ENCODE measurements around the gene YIF1B. TPM values are rescaled to one million over a fixed set of nuclear protein-coding genes. Genes with fewer than 3 reads are reported as not detected.
A peak's percentile ranks its signal among the peaks of the same experiment; 100 is the strongest.
"Not testable (repeated sequence)": the region's sequence is repeated elsewhere in the genome, so short reads cannot be mapped to it uniquely, and the experiment has no call there.

YIF1B gene
- total RNA-seq, 4 donors from 2014 or later, result 10.8 to 26.5 (median 21.5) TPM

GRCh38 chr19:38346837-38347236 is 31.1 kb upstream of the YIF1B start:
- Histone ChIP-seq H3K9me3 (no peaks in the 10 kb centered on the region), H3K27me3 (peaks cover 0 to 1% (median 0%) of the 10 kb centered on the region in 4 donors), H3K27ac (replicated peaks in 1 of 4) (no peak overlapping the region), H3K4me1 (no peaks in the 10 kb centered on the region), H3K36me3 (peaks cover 0 to 26% (median 4%) of the 10 kb centered on the region in 4 donors), H3K4me3 (no peak overlapping the region)
- no peak for DNase-seq (ENCODE audit: extremely low spot score)
- 86% methylated on average over 4 of the region's 4 CpGs for WGBS
- TF ChIP-seq POLR2A (IDR thresholded peaks at IDR 0.05; ENCODE audit: low read depth), result no peak
- TF ChIP-seq POLR2AphosphoS5 (IDR thresholded peaks at IDR 0.05), result no peak
- intact Hi-C loops (cut with DNase I), result no loop called here

GRCh38 chr19:38340927-38341326 is 25.2 kb upstream of the YIF1B start:
- H3K36me3 ChIP-seq, result peaks cover 0 to 58% (median 4%) of the 10 kb centered on the region in 4 donors
- no peak overlapping the region for H3K4me3 ChIP-seq
- no peak for DNase-seq (ENCODE audit: extremely low spot score)
- no peak overlapping the region for H3K27ac ChIP-seq (replicated peaks in 1 of 4)
- peaks cover 5 to 16% (median 12%) of the 10 kb centered on the region in 4 donors for H3K4me1 ChIP-seq
- TF ChIP-seq POLR2AphosphoS5 (IDR thresholded peaks at IDR 0.05) (no peak), CTCF (IDR thresholded peaks at IDR 0.05) (no peak), POLR2A (IDR thresholded peaks at IDR 0.05; ENCODE audit: low read depth) (no peak), EP300 (IDR thresholded peaks at IDR 0.05) (no peak)
- H3K9me3 ChIP-seq, result no peaks in the 10 kb centered on the region
- no peaks in the 10 kb centered on the region for H3K27me3 ChIP-seq
- 94% methylated on average over 2 of the region's 2 CpGs for WGBS
- intact Hi-C loops (cut with DNase I), result no loop called here

- H3K4me3 ChIP-seq; H3K27me3 ChIP-seq; H3K9me3 ChIP-seq; DNase-seq (ENCODE audit: extremely low spot score); H3K27ac ChIP-seq (replicated peaks in 1 of 4): not testable (repeated sequence)
- Histone ChIP-seq H3K36me3 (peaks cover 0 to 53% (median under 1%) of the 10 kb centered on the region in 4 donors), H3K4me1 (peaks cover 5 to 21% (median 17%) of the 10 kb centered on the region in 4 donors)
- intact Hi-C loops (cut with DNase I), result loop anchor here (10.0 kb wide), 1 partner anchor 434 kb away; the partner anchor contains the start of genes SIPA1L3 and WDR87
- 68% methylated on average over 4 of the region's 4 CpGs for WGBS
These were observed 23.3 kb upstream of the YIF1B start for GRCh38 chr19:38339011-38339410.

- intact Hi-C loops (cut with DNase I), result loop anchor here (2.0 to 10.0 kb wide), 2 partner anchors 37 to 433 kb away; partner anchors contain the start of genes PSMD8, SIPA1L3 and WDR87
These were observed 21.6 kb upstream of the YIF1B start for GRCh38 chr19:38337360-38337653.

GRCh38 chr19:38336638-38337359 is 21.1 kb upstream of the YIF1B start:
- peaks cover 5 to 21% (median 17%) of the 10 kb centered on the region in 4 donors for H3K4me1 ChIP-seq
- peak overlapping the region; percentile 92 to 99 (median 94) for H3K27ac ChIP-seq (replicated peaks in 1 of 4)
- TF ChIP-seq POLR2A (IDR thresholded peaks at IDR 0.05; ENCODE audit: low read depth) (no peak), POLR2AphosphoS5 (IDR thresholded peaks at IDR 0.05) (peak in 1 of 2 donors; percentile 46)
- 2% methylated on average over 38 of the region's 41 CpGs for WGBS
- intact Hi-C loops (cut with DNase I), result loop anchor here (2.0 to 10.0 kb wide), 2 partner anchors 38 to 432 kb away; partner anchors contain the start of genes PSMD8, SIPA1L3 and WDR87
- no peaks in the 10 kb centered on the region for H3K9me3 ChIP-seq
- DNase-seq (ENCODE audit: extremely low spot score), result peak; percentile 99
- peaks cover 0 to 38% (median 0%) of the 10 kb centered on the region in 4 donors for H3K36me3 ChIP-seq
- peak overlapping the region; percentile 65 to 74 (median 72) for H3K4me3 ChIP-seq
- no peaks in the 10 kb centered on the region for H3K27me3 ChIP-seq

More at GRCh38 chr19:38337360-38337653, 21.6 kb upstream of the YIF1B start:
- peaks cover 5 to 21% (median 17%) of the 10 kb centered on the region in 4 donors for H3K4me1 ChIP-seq
- no peaks in the 10 kb centered on the region for H3K9me3 ChIP-seq
- WGBS, result 70% methylated on average over 8 of the region's 10 CpGs
- H3K36me3 ChIP-seq, result peaks cover 0 to 38% (median 0%) of the 10 kb centered on the region in 4 donors
- peak overlapping the region; percentile 92 to 99 (median 94) for H3K27ac ChIP-seq (replicated peaks in 1 of 4)
- TF ChIP-seq POLR2AphosphoS5 (IDR thresholded peaks at IDR 0.05), result no peak
- no peak for TF ChIP-seq EP300 (IDR thresholded peaks at IDR 0.05)
- TF ChIP-seq CTCF (IDR thresholded peaks at IDR 0.05), result no peak
- DNase-seq (ENCODE audit: extremely low spot score), result no peak
- H3K27me3 ChIP-seq, result no peaks in the 10 kb centered on the region
- peak overlapping the region; percentile 65 to 74 (median 72) for H3K4me3 ChIP-seq

- intact Hi-C loops (cut with DNase I), result loop anchor here (2.0 to 10.0 kb wide), 3 partner anchors 39 to 431 kb away; partner anchors contain the start of genes PSMD8, SIPA1L3 and WDR87
- Histone ChIP-seq H3K36me3 (peaks cover 0 to 33% (median 0%) of the 10 kb centered on the region in 4 donors), H3K9me3 (no peaks in the 10 kb centered on the region), H3K4me1 (peaks cover 5 to 21% (median 17%) of the 10 kb centered on the region in 4 donors), H3K27me3 (no peaks in the 10 kb centered on the region), H3K27ac (replicated peaks in 1 of 4) (peak overlapping the region; percentile 92 to 99 (median 94)), H3K4me3 (peak overlapping the region; percentile 65 to 74 (median 72))
- TF ChIP-seq POLR2A (IDR thresholded peaks at IDR 0.05; ENCODE audit: low read depth) (peak; percentile 40), POLR2AphosphoS5 (IDR thresholded peaks at IDR 0.05) (peak; percentile 83 to 89), CTCF (IDR thresholded peaks at IDR 0.05) (no peak), EP300 (IDR thresholded peaks at IDR 0.05) (no peak)
- WGBS, result 1% methylated on average over 52 of the region's 52 CpGs
- DNase-seq (ENCODE audit: extremely low spot score), result peak; percentile 99
These were observed 20.3 kb upstream of the YIF1B start for GRCh38 chr19:38335949-38336637.
